ENCODE measurements around the gene PLCB2.

The PLCB2 gene

DNA sequence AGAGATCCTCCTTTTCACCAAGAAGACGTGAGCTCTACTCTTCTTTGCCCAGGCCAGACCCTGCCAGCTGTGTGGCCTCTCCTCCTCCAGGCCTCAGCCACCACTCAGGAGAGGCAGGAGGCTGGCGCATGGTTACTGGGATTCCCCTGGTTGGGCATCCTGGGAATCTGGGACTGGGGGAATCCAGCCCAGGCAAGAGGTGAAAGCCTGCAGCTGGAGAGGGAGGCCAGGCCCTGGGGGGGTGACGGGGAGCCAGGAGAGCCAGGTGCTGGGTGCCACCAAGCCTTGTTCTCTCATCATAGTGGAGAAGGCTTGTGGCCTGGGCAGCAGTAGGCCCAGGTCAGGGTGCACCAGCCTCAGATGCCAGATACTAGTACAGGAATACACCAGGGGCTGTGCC, 26.8 kb upstream of the PLCB2 start:
- Histone ChIP-seq H3K4me3 (replicated peaks; ENCODE audit: insufficient read depth, low read length) (no peak overlapping the region), H3K27ac (replicated peaks) (peak overlapping the region; percentile 85), H3K27me3 (ENCODE audit: insufficient read depth, poor library complexity, severe bottlenecking) (no peaks in the 10 kb centered on the region)
- TF ChIP-seq SPI1 (IDR thresholded peaks at IDR 0.05; ENCODE audit: borderline replicate concordance, low read depth) (no peak), POLR2AphosphoS5 (IDR thresholded peaks at IDR 0.05; ENCODE audit: low read depth) (no peak), CTCF (IDR thresholded peaks at IDR 0.05; ENCODE audit: insufficient read depth, low read length) (no peak), GABPA (IDR thresholded peaks at IDR 0.05; ENCODE audit: low read depth) (no peak)
- TF ChIP-seq, protein P1, sequence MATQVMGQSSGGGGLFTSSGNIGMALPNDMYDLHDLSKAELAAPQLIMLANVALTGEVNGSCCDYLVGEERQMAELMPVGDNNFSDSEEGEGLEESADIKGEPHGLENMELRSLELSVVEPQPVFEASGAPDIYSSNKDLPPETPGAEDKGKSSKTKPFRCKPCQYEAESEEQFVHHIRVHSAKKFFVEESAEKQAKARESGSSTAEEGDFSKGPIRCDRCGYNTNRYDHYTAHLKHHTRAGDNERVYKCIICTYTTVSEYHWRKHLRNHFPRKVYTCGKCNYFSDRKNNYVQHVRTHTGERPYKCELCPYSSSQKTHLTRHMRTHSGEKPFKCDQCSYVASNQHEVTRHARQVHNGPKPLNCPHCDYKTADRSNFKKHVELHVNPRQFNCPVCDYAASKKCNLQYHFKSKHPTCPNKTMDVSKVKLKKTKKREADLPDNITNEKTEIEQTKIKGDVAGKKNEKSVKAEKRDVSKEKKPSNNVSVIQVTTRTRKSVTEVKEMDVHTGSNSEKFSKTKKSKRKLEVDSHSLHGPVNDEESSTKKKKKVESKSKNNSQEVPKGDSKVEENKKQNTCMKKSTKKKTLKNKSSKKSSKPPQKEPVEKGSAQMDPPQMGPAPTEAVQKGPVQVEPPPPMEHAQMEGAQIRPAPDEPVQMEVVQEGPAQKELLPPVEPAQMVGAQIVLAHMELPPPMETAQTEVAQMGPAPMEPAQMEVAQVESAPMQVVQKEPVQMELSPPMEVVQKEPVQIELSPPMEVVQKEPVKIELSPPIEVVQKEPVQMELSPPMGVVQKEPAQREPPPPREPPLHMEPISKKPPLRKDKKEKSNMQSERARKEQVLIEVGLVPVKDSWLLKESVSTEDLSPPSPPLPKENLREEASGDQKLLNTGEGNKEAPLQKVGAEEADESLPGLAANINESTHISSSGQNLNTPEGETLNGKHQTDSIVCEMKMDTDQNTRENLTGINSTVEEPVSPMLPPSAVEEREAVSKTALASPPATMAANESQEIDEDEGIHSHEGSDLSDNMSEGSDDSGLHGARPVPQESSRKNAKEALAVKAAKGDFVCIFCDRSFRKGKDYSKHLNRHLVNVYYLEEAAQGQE (IDR thresholded peaks at IDR 0.05; ENCODE audit: insufficient replicate concordance, low read depth), result no peak
- no peak for DNase-seq (ENCODE audit: low read depth in 1 of 2, low spot score in 1 of 2)

DNA sequence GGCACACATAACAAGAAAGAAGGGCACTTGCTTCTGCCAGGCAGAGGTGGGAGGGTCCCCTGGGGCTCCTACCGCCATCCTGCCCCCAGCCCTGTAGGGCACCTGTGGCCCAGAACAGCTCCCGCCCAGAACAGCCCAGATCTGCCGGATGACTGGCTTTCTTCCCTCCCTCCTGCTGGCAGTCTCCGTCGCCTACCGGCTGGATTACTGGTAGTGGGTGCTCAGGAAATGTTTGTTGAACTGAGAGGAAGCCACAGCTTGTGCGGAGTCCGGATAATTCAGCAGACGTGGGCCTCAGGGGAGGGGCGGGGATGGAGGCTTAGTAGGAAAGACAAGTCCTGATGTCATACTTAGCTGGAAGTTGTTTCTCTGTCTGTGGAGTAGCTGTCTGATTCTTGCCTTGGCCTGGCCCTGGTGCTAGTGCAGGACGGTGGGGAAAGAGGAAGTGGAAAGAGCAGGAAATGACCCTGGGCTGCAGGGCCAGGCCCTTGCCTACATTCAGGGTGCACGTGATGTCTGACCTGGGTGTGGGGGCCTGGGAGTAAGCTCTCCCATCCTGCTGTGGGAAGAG, 26.3 kb upstream of the PLCB2 start:
- Histone ChIP-seq H3K27ac (replicated peaks) (peak overlapping the region; percentile 85), H3K4me3 (replicated peaks; ENCODE audit: insufficient read depth, low read length) (peak overlapping the region; percentile 39), H3K27me3 (ENCODE audit: insufficient read depth, poor library complexity, severe bottlenecking) (no peaks in the 10 kb centered on the region)
- peak; percentile 84 to 95 for DNase-seq (ENCODE audit: low read depth in 1 of 2, low spot score in 1 of 2)
- TF ChIP-seq CTCF (IDR thresholded peaks at IDR 0.05; ENCODE audit: insufficient read depth, low read length) (no peak), SPI1 (IDR thresholded peaks at IDR 0.05; ENCODE audit: borderline replicate concordance, low read depth) (peak; percentile 99), POLR2AphosphoS5 (IDR thresholded peaks at IDR 0.05; ENCODE audit: low read depth) (peak; percentile 58)
- TF ChIP-seq, protein P1 (IDR thresholded peaks at IDR 0.05; ENCODE audit: insufficient replicate concordance, low read depth), result no peak

GRCh38 chr15:40332113-40332781, 24.5 kb upstream of the PLCB2 start:
- Histone ChIP-seq H3K27me3 (ENCODE audit: insufficient read depth, poor library complexity, severe bottlenecking) (no peaks in the 10 kb centered on the region), H3K27ac (replicated peaks) (no peak overlapping the region; the same call in 1 of the 2 replicates), H3K4me3 (replicated peaks; ENCODE audit: insufficient read depth, low read length) (no peak overlapping the region)
- no peak for DNase-seq (ENCODE audit: low read depth in 1 of 2, low spot score in 1 of 2)
- TF ChIP-seq SPI1 (IDR thresholded peaks at IDR 0.05; ENCODE audit: borderline replicate concordance, low read depth), result peak; percentile 43; the same call in 1 of the 2 replicates
- no peak for TF ChIP-seq GABPA (IDR thresholded peaks at IDR 0.05; ENCODE audit: low read depth)
- TF ChIP-seq POLR2AphosphoS5 (IDR thresholded peaks at IDR 0.05; ENCODE audit: low read depth), result no peak
- TF ChIP-seq, protein P1 (IDR thresholded peaks at IDR 0.05; ENCODE audit: insufficient replicate concordance, low read depth), result no peak
- TF ChIP-seq CTCF (IDR thresholded peaks at IDR 0.05; ENCODE audit: insufficient read depth, low read length), result no peak
